DND-41 (cell line): ENCODE data around the gene TMEM163.
A peak's percentile ranks its signal among the peaks of the same experiment; 100 is the strongest.

Experiments
- ATAC-seq: fragments of 200-7000 bp; cut with Tn5 transposase; 3 replicates; pipeline ENCODE4 v1.9.1; 2021; ENCODE audit warnings: low read depth; ENCODE audit not compliant: insufficient read depth
- DNase-seq: peaks from one replicate; pipeline ENCODE4 v3.0.0-alpha.2; 2020
- H2AFZ ChIP-seq: 2 replicates; pipeline ENCODE4 v1.6.0; 2012; ENCODE audit warnings: low read depth, low read length
- H3K27ac ChIP-seq: 2 replicates; pipeline ENCODE4 v1.5.1; 2012; ENCODE audit warnings: low read length, inconsistent platforms
- H3K27me3 ChIP-seq: fragments of 200-600 bp; sonication (generic); 2 replicates; pipeline ENCODE4 v1.6.0; 2012; ENCODE audit warnings: low read length, mild to moderate bottlenecking, inconsistent platforms; ENCODE audit not compliant: insufficient read depth, poor library complexity
- H3K36me3 ChIP-seq: 2 replicates; pipeline ENCODE4 v1.5.1; 2012; ENCODE audit warnings: low read length, inconsistent platforms; ENCODE audit not compliant: insufficient read depth
- H3K4me1 ChIP-seq: 2 replicates; pipeline ENCODE4 v1.5.1; 2012; ENCODE audit warnings: mild to moderate bottlenecking, low read length; ENCODE audit not compliant: insufficient read depth
- H3K4me2 ChIP-seq: 2 replicates; pipeline ENCODE4 v1.6.0; 2012; ENCODE audit warnings: mild to moderate bottlenecking, moderate library complexity, low read length, inconsistent platforms; ENCODE audit not compliant: insufficient read depth
- H3K4me3 ChIP-seq, 2 experiments: fragments of 200-600 bp in 1 of 2; shearing (Covaris generic) in 1 of 2; 2 replicates each; pipeline ENCODE4 v1.5.1; 2012 to 2016; ENCODE audit warnings: inconsistent platforms in 2 of 2, low read length in 2 of 2, mild to moderate bottlenecking in 2 of 2, low read depth in 1 of 2, moderate library complexity in 1 of 2
- H3K79me2 ChIP-seq: 2 replicates; pipeline ENCODE4 v1.6.0; 2012; ENCODE audit warnings: low read length, inconsistent platforms; ENCODE audit not compliant: insufficient read depth
- H3K9ac ChIP-seq: 2 replicates; pipeline ENCODE4 v1.6.0; 2012; ENCODE audit warnings: low read depth, mild to moderate bottlenecking, inconsistent platforms, low read length, moderate library complexity
- H3K9me3 ChIP-seq: 2 replicates; pipeline ENCODE4 v1.5.1; 2012; ENCODE audit warnings: low read length, moderate library complexity, mild to moderate bottlenecking, inconsistent platforms; ENCODE audit not compliant: insufficient read depth, severe bottlenecking
- H4K20me1 ChIP-seq: 2 replicates; pipeline ENCODE4 v1.6.0; 2012; ENCODE audit warnings: low read length; ENCODE audit not compliant: insufficient read depth
- CTCF ChIP-seq: IDR thresholded peaks from 2 replicates; pipeline ENCODE4 v1.5.1; 2012; ENCODE audit warnings: borderline replicate concordance, low read length, moderate library complexity, mild to moderate bottlenecking; ENCODE audit not compliant: poor library complexity, severe bottlenecking; ENCODE audit errors: extremely low read depth
- EZH2 ChIP-seq: IDR thresholded peaks from 3 replicates; pipeline ENCODE4 v1.6.1; 2012; ENCODE audit warnings: borderline replicate concordance, low read depth, mild to moderate bottlenecking, moderate library complexity, low read length, inconsistent platforms; ENCODE audit not compliant: severe bottlenecking

Gene TMEM163

GRCh38 chr2:134669731-134670669, 48.8 kb downstream of the TMEM163 start:
- DNase-seq (peak; percentile 85), ATAC-seq (peak; percentile 66)
- no peak for TF ChIP-seq CTCF
- no peak for TF ChIP-seq EZH2
- Histone ChIP-seq H3K4me1 (peaks cover 68% of the 10 kb centered on the region), H3K27ac (peak overlapping the region; percentile 68), H3K9ac (no peak overlapping the region), H3K36me3 (no peaks in the 10 kb centered on the region), H3K27me3 (no peaks in the 10 kb centered on the region), H3K4me2 (peak overlapping the region; percentile 65), H2AFZ (no peak overlapping the region), H3K79me2 (no peaks in the 10 kb centered on the region), H3K9me3 (no peaks in the 10 kb centered on the region), H3K4me3 (peak overlapping the region in 1 of 2 experiments; percentile 21; a peak in 2 of 4 replicates), H4K20me1 (peaks cover 7% of the 10 kb centered on the region)

- H4K20me1 ChIP-seq, result peaks cover 7% of the 10 kb centered on the region
- no peaks in the 10 kb centered on the region for H3K9me3 ChIP-seq
- H3K79me2 ChIP-seq, result no peaks in the 10 kb centered on the region
- peaks cover 73% of the 10 kb centered on the region for H3K4me1 ChIP-seq
- ATAC-seq (peak; percentile 95), DNase-seq (peak; percentile 97)
- H3K4me2 ChIP-seq, result peak overlapping the region; percentile 65
- TF ChIP-seq EZH2, result no peak
- no peak for TF ChIP-seq CTCF
- no peaks in the 10 kb centered on the region for H3K36me3 ChIP-seq
- peak overlapping the region; percentile 68 for H3K27ac ChIP-seq
- H2AFZ ChIP-seq, result no peak overlapping the region
- H3K27me3 ChIP-seq, result no peaks in the 10 kb centered on the region
- H3K9ac ChIP-seq, result 0 out of 2 replicates have a peak overlapping the region, but pooled peaks have one; percentile 29
- peak overlapping the region in 1 of 2 experiments; percentile 35; a peak in 2 of 4 replicates for H3K4me3 ChIP-seq
These were observed 50.0 kb downstream of the TMEM163 start for GRCh38 chr2:134668821-134669220.

- Histone ChIP-seq H3K9ac (no peak overlapping the region), H3K4me3 (no peak overlapping the region), H3K79me2 (no peaks in the 10 kb centered on the region), H4K20me1 (peaks cover 7% of the 10 kb centered on the region), H3K27ac (0 out of 2 replicates have a peak overlapping the region, but pooled peaks have one; percentile 67), H3K4me1 (peaks cover 73% of the 10 kb centered on the region), H2AFZ (no peak overlapping the region), H3K4me2 (peak overlapping the region; percentile 65), H3K36me3 (no peaks in the 10 kb centered on the region), H3K27me3 (no peaks in the 10 kb centered on the region), H3K9me3 (no peaks in the 10 kb centered on the region)
- TF ChIP-seq EZH2, result no peak
- TF ChIP-seq CTCF, result no peak
- no peak for DNase-seq
- ATAC-seq, result no peak
These were observed 51.3 kb downstream of the TMEM163 start for GRCh38 chr2:134667541-134667940.
